B cell (primary cell): ENCODE measurements around the gene RPS23.

Experiments used
- EZH2 ChIP-seq: IDR thresholded peaks from 2 replicates; pipeline ENCODE4 v1.6.1; 2012; ENCODE audit warnings: borderline replicate concordance, low read depth, mild to moderate bottlenecking, moderate library complexity, low read length; ENCODE audit not compliant: insufficient read depth, poor library complexity, severe bottlenecking
- TF ChIP-seq, protein P1 (sequence below): fragments of 200-600 bp; IDR thresholded peaks from one replicate; pipeline ENCODE4 v1.8.0; 2022; ENCODE audit warnings: antibody characterized with exemption, mild to moderate bottlenecking

DNA sequence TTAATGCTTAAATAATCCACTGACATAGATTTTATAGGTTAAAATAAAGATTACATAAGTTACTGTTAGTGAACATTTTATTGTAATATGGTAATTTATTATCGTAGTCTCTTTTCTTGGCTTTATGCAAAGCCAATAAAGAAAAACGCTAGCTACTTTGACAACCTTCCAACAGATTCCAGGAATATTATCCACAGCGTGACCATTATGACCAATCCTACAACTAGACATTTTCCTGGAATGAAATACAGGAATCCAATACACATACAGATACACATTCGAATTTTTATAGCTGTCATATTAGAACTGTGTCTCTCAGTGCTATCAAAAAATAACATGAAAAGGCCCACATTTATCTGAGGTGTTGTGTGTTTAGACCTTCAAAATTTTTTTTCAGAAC is 13.1 kb downstream of the RPS23 start:
- TF ChIP-seq, protein P1, sequence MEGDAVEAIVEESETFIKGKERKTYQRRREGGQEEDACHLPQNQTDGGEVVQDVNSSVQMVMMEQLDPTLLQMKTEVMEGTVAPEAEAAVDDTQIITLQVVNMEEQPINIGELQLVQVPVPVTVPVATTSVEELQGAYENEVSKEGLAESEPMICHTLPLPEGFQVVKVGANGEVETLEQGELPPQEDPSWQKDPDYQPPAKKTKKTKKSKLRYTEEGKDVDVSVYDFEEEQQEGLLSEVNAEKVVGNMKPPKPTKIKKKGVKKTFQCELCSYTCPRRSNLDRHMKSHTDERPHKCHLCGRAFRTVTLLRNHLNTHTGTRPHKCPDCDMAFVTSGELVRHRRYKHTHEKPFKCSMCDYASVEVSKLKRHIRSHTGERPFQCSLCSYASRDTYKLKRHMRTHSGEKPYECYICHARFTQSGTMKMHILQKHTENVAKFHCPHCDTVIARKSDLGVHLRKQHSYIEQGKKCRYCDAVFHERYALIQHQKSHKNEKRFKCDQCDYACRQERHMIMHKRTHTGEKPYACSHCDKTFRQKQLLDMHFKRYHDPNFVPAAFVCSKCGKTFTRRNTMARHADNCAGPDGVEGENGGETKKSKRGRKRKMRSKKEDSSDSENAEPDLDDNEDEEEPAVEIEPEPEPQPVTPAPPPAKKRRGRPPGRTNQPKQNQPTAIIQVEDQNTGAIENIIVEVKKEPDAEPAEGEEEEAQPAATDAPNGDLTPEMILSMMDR = no peak
- TF ChIP-seq EZH2 = no peak
